ENCODE results near the gene MRS2.

Gene MRS2

DNA sequence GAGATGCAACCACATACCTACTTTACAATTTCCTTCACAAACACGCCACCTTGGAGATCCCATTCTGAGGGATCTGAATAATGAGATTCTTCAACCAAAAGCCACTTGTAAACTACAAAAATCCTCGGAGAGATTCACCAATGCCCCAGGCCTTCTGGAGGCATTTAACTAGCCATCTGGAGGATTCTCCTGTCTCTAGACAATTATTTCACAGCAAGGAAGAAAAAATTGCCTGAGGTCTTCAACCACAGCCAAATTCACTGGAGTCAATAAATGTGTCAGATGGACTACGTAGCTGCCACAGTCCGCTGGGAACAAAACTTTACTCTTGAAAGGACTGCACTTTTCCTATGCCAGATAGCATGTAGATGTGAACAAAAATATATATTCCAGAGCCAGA, 25.9 kb upstream of the MRS2 start:
- H3K4me1 ChIP-seq (ENCODE audit: control insufficient read depth in 2 of 2, insufficient read depth in 1 of 2, low read depth in 1 of 2, low read length in 2 of 2), result no peaks in the 10 kb centered on the region
- no peak overlapping the region for H2BK12ac ChIP-seq (ENCODE audit: low read length)
- no peaks in the 10 kb centered on the region for H3K27me3 ChIP-seq (ENCODE audit: control insufficient read depth in 3 of 3, insufficient read depth in 3 of 3, low read depth in 1 of 3, low read length in 3 of 3)
- no peak overlapping the region for H2AFZ ChIP-seq (ENCODE audit: low read length)
- no peak overlapping the region for H4K8ac ChIP-seq (ENCODE audit: low read depth, low read length)
- H2BK5ac ChIP-seq (ENCODE audit: low read length), result no peak overlapping the region
- no peaks in the 10 kb centered on the region for H3K79me1 ChIP-seq (ENCODE audit: low read depth, low read length)
- no peak overlapping the region for H3K27ac ChIP-seq (replicated peaks; ENCODE audit: low read length)
- H2BK120ac ChIP-seq (ENCODE audit: low read depth, low read length), result no peak overlapping the region
- no peak overlapping the region for H2BK15ac ChIP-seq (ENCODE audit: low read length)
- H3K4me3 ChIP-seq (ENCODE audit: low read length in 2 of 2), result no peak overlapping the region
- no peak overlapping the region for H3K14ac ChIP-seq (ENCODE audit: low read length)
- H3K4ac ChIP-seq (ENCODE audit: low read length), result no peak overlapping the region
- H3K18ac ChIP-seq (ENCODE audit: low read length), result no peak overlapping the region
- H3K9me3 ChIP-seq (replicated peaks in 1 of 2; ENCODE audit: control insufficient read depth in 2 of 2, insufficient read depth in 1 of 2, low read depth in 1 of 2, low read length in 2 of 2), result no peaks in the 10 kb centered on the region
- H2AK5ac ChIP-seq (ENCODE audit: low read depth, low read length), result no peak overlapping the region
- no peak overlapping the region for H4K91ac ChIP-seq (ENCODE audit: low read depth, low read length, poor library complexity)
- no peak for DNase-seq (ENCODE audit: low spot score)
- H3K23ac ChIP-seq (ENCODE audit: low read depth, low read length, poor library complexity), result no peak overlapping the region
- no peak overlapping the region for H3K9ac ChIP-seq (ENCODE audit: low read depth, low read length, poor library complexity)
- no peaks in the 10 kb centered on the region for H3K36me3 ChIP-seq (replicated peaks in 1 of 2; ENCODE audit: control insufficient read depth in 2 of 2, insufficient read depth in 2 of 2, low read length in 2 of 2)
- no CpG with 5 or more reads among the region's 4 CpGs for WGBS, 2 donors (ENCODE audit: extremely low coverage in 2 of 2, insufficient read length in 2 of 2, insufficient replicate concordance in 1 of 2)
- no peak overlapping the region for H3K4me2 ChIP-seq (ENCODE audit: insufficient read depth, low read length, poor library complexity, severe bottlenecking)

DNA sequence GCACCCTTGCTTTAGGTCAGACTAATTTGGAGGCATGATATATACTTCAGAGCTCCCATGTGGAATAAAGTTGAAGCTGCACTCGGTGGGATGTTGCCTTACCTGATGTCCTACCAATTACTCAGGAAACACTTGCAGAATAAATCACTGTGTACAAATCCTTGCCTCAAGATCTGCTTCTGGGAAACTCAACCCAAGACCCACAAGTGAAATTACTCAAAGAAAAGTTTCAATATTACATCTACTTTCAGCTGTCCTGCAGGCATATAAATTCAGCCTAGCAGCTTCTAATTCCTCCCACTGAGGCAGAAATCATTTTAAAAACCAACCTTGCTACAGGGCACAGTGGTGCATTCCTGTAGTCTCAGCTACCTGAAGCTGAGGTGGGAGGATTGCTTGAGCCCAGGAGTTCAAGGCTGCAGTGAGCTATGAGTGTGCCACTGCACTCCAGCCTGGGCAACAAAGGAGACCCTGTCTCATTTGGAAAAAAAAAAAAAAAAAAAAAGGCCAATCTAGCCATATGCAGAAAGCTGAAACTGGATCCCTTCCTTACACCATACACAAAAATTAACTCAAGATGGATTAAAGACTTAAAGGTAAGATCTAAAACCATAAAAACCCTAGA, 24.2 kb upstream of the MRS2 start:
- Histone ChIP-seq H3K4me1 (ENCODE audit: control insufficient read depth in 2 of 2, insufficient read depth in 1 of 2, low read depth in 1 of 2, low read length in 2 of 2) (no peaks in the 10 kb centered on the region), H3K9me3 (replicated peaks in 1 of 2; ENCODE audit: control insufficient read depth in 2 of 2, insufficient read depth in 1 of 2, low read depth in 1 of 2, low read length in 2 of 2) (no peaks in the 10 kb centered on the region), H3K4me3 (ENCODE audit: low read length in 2 of 2) (no peak overlapping the region), H2BK12ac (ENCODE audit: low read length) (no peak overlapping the region), H3K79me1 (ENCODE audit: low read depth, low read length) (no peaks in the 10 kb centered on the region), H2BK15ac (ENCODE audit: low read length) (no peak overlapping the region), H2BK5ac (ENCODE audit: low read length) (no peak overlapping the region), H2AFZ (ENCODE audit: low read length) (no peak overlapping the region), H3K18ac (ENCODE audit: low read length) (no peak overlapping the region), H3K27me3 (ENCODE audit: control insufficient read depth in 3 of 3, insufficient read depth in 3 of 3, low read depth in 1 of 3, low read length in 3 of 3) (no peaks in the 10 kb centered on the region), H3K23ac (ENCODE audit: low read depth, low read length, poor library complexity) (no peak overlapping the region), H3K27ac (replicated peaks; ENCODE audit: low read length) (no peak overlapping the region), H3K36me3 (replicated peaks in 1 of 2; ENCODE audit: control insufficient read depth in 2 of 2, insufficient read depth in 2 of 2, low read length in 2 of 2) (no peaks in the 10 kb centered on the region), H2BK120ac (ENCODE audit: low read depth, low read length) (no peak overlapping the region), H4K91ac (ENCODE audit: low read depth, low read length, poor library complexity) (no peak overlapping the region), H2AK5ac (ENCODE audit: low read depth, low read length) (no peak overlapping the region), H3K4me2 (ENCODE audit: insufficient read depth, low read length, poor library complexity, severe bottlenecking) (no peak overlapping the region), H3K14ac (ENCODE audit: low read length) (no peak overlapping the region), H4K8ac (ENCODE audit: low read depth, low read length) (no peak overlapping the region), H3K4ac (ENCODE audit: low read length) (no peak overlapping the region), H3K9ac (ENCODE audit: low read depth, low read length, poor library complexity) (no peak overlapping the region)
- no peak for DNase-seq (ENCODE audit: low spot score)
- no CpG with 5 or more reads among the region's 1 CpG for WGBS, 2 donors (ENCODE audit: extremely low coverage in 2 of 2, insufficient read length in 2 of 2, insufficient replicate concordance in 1 of 2)

DNA sequence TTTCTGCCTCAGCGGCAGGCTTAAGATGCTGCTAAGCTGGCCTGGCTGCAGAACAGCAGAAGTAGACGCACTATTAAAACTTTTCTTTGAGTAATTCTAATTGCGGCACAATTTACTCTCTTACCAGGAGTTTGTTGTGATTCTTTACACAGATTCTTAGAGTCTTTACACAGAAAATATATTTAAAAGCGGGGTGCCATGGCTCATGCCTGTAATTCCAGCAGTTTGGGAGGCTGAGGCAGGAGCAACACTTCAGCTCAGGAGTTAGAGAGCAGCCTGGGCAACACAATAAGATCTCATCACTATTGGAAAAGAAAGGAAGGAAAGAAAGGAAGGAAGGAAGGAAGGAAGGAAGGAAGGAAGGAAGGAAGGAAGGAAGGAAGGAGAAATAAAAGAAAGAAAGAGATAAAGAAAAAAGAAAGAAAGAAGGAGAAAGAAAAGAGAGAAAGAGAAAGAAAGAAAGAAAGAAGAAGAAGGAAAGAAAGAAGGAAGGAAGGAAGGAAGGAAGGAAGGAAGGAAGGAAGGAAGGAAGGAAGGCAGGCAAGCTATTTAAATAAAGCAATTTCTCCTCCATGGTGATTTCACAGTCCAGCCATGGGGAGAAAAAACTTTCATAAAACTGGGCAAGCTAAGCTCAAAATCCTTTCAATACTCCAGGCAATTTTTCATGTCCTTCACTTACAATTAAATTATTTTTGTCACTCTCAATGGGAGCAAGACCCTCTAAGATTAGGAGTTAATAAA, 21.1 kb upstream of the MRS2 start:
- Histone ChIP-seq H4K91ac (ENCODE audit: low read depth, low read length, poor library complexity) (no peak overlapping the region), H3K4me1 (ENCODE audit: control insufficient read depth in 2 of 2, insufficient read depth in 1 of 2, low read depth in 1 of 2, low read length in 2 of 2) (no peaks in the 10 kb centered on the region), H2BK12ac (ENCODE audit: low read length) (no peak overlapping the region), H3K36me3 (replicated peaks in 1 of 2; ENCODE audit: control insufficient read depth in 2 of 2, insufficient read depth in 2 of 2, low read length in 2 of 2) (no peaks in the 10 kb centered on the region), H3K4me3 (ENCODE audit: low read length in 2 of 2) (no peak overlapping the region), H2BK120ac (ENCODE audit: low read depth, low read length) (no peak overlapping the region), H3K4me2 (ENCODE audit: insufficient read depth, low read length, poor library complexity, severe bottlenecking) (no peak overlapping the region), H3K14ac (ENCODE audit: low read length) (no peak overlapping the region), H3K18ac (ENCODE audit: low read length) (no peak overlapping the region), H4K8ac (ENCODE audit: low read depth, low read length) (no peak overlapping the region), H3K9ac (ENCODE audit: low read depth, low read length, poor library complexity) (no peak overlapping the region), H2BK5ac (ENCODE audit: low read length) (no peak overlapping the region), H3K27ac (replicated peaks; ENCODE audit: low read length) (no peak overlapping the region), H3K79me1 (ENCODE audit: low read depth, low read length) (no peaks in the 10 kb centered on the region), H3K4ac (ENCODE audit: low read length) (no peak overlapping the region), H3K27me3 (ENCODE audit: control insufficient read depth in 3 of 3, insufficient read depth in 3 of 3, low read depth in 1 of 3, low read length in 3 of 3) (no peaks in the 10 kb centered on the region), H3K23ac (ENCODE audit: low read depth, low read length, poor library complexity) (no peak overlapping the region), H2AFZ (ENCODE audit: low read length) (no peak overlapping the region), H2BK15ac (ENCODE audit: low read length) (no peak overlapping the region), H2AK5ac (ENCODE audit: low read depth, low read length) (no peak overlapping the region), H3K9me3 (replicated peaks in 1 of 2; ENCODE audit: control insufficient read depth in 2 of 2, insufficient read depth in 1 of 2, low read depth in 1 of 2, low read length in 2 of 2) (no peaks in the 10 kb centered on the region)
- WGBS, 2 donors (ENCODE audit: extremely low coverage in 2 of 2, insufficient read length in 2 of 2, insufficient replicate concordance in 1 of 2), result no CpG with 5 or more reads among the region's 4 CpGs
- DNase-seq (ENCODE audit: low spot score), result no peak

DNA sequence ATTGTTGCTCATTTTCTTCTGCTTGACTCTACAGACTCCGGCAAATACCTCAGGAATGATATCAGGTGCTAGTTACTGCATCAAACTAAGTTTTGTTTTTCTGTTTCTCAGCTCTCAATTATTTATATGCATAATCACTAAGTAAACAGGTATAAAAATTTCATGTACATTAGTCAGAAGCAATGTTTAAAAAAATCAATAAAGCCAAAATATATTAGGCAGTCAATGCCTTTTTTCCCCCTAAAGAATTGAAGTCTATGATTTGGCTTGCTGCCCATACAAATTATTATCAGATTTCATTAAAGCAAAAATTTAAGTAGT, 20.6 kb upstream of the MRS2 start:
- Histone ChIP-seq H2BK5ac (ENCODE audit: low read length) (no peak overlapping the region), H3K36me3 (replicated peaks in 1 of 2; ENCODE audit: control insufficient read depth in 2 of 2, insufficient read depth in 2 of 2, low read length in 2 of 2) (no peaks in the 10 kb centered on the region), H3K9me3 (replicated peaks in 1 of 2; ENCODE audit: control insufficient read depth in 2 of 2, insufficient read depth in 1 of 2, low read depth in 1 of 2, low read length in 2 of 2) (no peaks in the 10 kb centered on the region), H2BK15ac (ENCODE audit: low read length) (no peak overlapping the region), H4K91ac (ENCODE audit: low read depth, low read length, poor library complexity) (no peak overlapping the region), H3K18ac (ENCODE audit: low read length) (no peak overlapping the region), H3K4me2 (ENCODE audit: insufficient read depth, low read length, poor library complexity, severe bottlenecking) (no peak overlapping the region), H3K14ac (ENCODE audit: low read length) (no peak overlapping the region), H2AFZ (ENCODE audit: low read length) (no peak overlapping the region), H3K27me3 (ENCODE audit: control insufficient read depth in 3 of 3, insufficient read depth in 3 of 3, low read depth in 1 of 3, low read length in 3 of 3) (no peaks in the 10 kb centered on the region), H2AK5ac (ENCODE audit: low read depth, low read length) (no peak overlapping the region), H2BK120ac (ENCODE audit: low read depth, low read length) (no peak overlapping the region), H2BK12ac (ENCODE audit: low read length) (no peak overlapping the region), H3K4ac (ENCODE audit: low read length) (no peak overlapping the region), H4K8ac (ENCODE audit: low read depth, low read length) (no peak overlapping the region), H3K27ac (replicated peaks; ENCODE audit: low read length) (no peak overlapping the region), H3K79me1 (ENCODE audit: low read depth, low read length) (no peaks in the 10 kb centered on the region), H3K4me1 (ENCODE audit: control insufficient read depth in 2 of 2, insufficient read depth in 1 of 2, low read depth in 1 of 2, low read length in 2 of 2) (no peaks in the 10 kb centered on the region), H3K4me3 (ENCODE audit: low read length in 2 of 2) (no peak overlapping the region), H3K9ac (ENCODE audit: low read depth, low read length, poor library complexity) (no peak overlapping the region), H3K23ac (ENCODE audit: low read depth, low read length, poor library complexity) (no peak overlapping the region)
- no peak for DNase-seq (ENCODE audit: low spot score)
- WGBS, 2 donors (ENCODE audit: extremely low coverage in 2 of 2, insufficient read length in 2 of 2, insufficient replicate concordance in 1 of 2), result no CpG with 5 or more reads among the region's 1 CpG

Measured in neuronal stem cell (in vitro differentiated cells).